Measurements from ENCODE around the gene ZMYM2. TPM values are rescaled to one million over a fixed set of nuclear protein-coding genes. Genes with fewer than 3 reads are reported as not detected.
"Not testable (repeated sequence)": the region's sequence is repeated elsewhere in the genome, so short reads cannot be mapped to it uniquely, and the experiment has no call there.

ZMYM2 gene
- total RNA-seq, 4 donors from 2014 or later, result 100 to 154 (median 117) TPM

DNA sequence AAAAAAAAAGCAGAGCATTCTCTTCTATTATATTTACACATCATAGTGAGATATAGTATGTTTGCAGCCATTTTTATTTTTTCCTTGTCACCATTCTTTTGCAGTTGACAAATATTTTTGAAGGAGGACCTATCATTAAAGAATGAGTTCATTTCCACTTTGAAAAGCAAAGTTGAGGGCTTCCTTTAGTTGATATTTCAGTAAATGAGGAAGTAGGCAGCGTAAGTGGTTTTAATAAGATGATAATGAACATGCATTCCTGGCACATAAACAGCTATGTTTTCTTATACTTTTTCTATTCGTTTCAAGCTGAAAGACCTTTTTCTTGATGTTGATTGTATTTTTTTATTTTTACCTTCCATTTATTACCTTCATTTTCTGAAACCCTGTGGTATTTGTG lies 66.2 kb downstream of the ZMYM2 start:
- TF ChIP-seq POLR2A (IDR thresholded peaks at IDR 0.05), result no peak
- TF ChIP-seq, protein P1, sequence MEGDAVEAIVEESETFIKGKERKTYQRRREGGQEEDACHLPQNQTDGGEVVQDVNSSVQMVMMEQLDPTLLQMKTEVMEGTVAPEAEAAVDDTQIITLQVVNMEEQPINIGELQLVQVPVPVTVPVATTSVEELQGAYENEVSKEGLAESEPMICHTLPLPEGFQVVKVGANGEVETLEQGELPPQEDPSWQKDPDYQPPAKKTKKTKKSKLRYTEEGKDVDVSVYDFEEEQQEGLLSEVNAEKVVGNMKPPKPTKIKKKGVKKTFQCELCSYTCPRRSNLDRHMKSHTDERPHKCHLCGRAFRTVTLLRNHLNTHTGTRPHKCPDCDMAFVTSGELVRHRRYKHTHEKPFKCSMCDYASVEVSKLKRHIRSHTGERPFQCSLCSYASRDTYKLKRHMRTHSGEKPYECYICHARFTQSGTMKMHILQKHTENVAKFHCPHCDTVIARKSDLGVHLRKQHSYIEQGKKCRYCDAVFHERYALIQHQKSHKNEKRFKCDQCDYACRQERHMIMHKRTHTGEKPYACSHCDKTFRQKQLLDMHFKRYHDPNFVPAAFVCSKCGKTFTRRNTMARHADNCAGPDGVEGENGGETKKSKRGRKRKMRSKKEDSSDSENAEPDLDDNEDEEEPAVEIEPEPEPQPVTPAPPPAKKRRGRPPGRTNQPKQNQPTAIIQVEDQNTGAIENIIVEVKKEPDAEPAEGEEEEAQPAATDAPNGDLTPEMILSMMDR (IDR thresholded peaks at IDR 0.05), result no peak
- Histone ChIP-seq H3K9me3 (no peaks in the 10 kb centered on the region), H3K27ac (no peak overlapping the region), H3K27me3 (no peaks in the 10 kb centered on the region), H3K4me1 (peaks cover 8 to 10% of the 10 kb centered on the region in 2 donors), H3K36me3 (peaks cover 8 to 11% of the 10 kb centered on the region in 2 donors), H3K4me3 (replicated peaks in 1 of 3) (no peak overlapping the region)
- intact Hi-C loops (cut with DNase I), result no loop called here
- 83 to 89% methylated on average over 2 of the region's 2 CpGs for WGBS, 2 donors
- no peak for DNase-seq

DNA sequence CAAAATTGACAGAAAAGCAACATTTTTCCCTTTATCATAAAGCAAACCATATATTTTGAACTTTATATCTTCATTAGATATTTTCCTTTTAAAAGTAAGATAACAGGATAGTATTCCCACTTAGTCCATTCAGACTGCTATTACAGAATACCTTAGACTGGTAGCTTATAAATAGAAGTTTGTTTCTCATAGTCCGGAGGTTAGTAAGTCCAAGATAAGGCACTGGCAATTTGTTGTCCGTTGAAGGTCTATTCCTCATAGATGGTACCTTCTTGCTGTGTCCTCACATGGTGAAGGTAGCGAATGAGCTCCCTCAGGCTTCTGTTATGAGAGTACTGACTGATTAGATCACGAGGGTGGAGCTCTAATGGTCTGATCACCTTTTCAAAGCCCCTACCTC lies 70.4 kb downstream of the ZMYM2 start:
- no peak for DNase-seq
- Histone ChIP-seq H3K4me3 (replicated peaks in 1 of 3) (no peak overlapping the region), H3K9me3 (no peaks in the 10 kb centered on the region), H3K4me1 (no peaks in the 10 kb centered on the region), H3K36me3 (peaks cover 15 to 28% of the 10 kb centered on the region in 2 donors), H3K27ac (no peak overlapping the region), H3K27me3 (no peaks in the 10 kb centered on the region)
- intact Hi-C loops (cut with DNase I), result no loop called here
- TF ChIP-seq, protein P1 (IDR thresholded peaks at IDR 0.05), result no peak
- no peak for TF ChIP-seq POLR2A (IDR thresholded peaks at IDR 0.05)
- 90 to 93% methylated on average over 4 of the region's 4 CpGs for WGBS, 2 donors

DNA sequence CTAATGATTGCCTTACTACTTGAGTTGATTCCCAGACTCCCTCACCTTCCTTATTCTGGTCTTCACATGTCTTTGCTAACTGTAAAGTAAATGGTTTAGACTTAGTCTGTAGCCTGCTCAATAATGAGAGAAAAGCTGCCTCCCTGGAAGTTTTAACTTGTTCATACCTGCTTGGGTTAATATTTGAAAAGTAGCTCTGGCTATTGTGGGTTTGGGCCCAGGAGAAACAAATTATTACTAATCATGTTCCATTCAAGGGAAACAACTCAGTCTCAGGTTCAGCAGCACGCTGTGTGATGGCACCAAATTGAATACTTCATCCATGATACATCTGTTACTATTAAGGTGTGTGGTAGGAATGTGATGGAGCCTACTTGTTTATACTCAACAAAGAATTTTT lies 75.0 kb downstream of the ZMYM2 start:
- DNase-seq, result no peak
- no peak for TF ChIP-seq POLR2A (IDR thresholded peaks at IDR 0.05)
- TF ChIP-seq, protein P1 (IDR thresholded peaks at IDR 0.05), result no peak
- H3K9me3 ChIP-seq, result no peaks in the 10 kb centered on the region
- intact Hi-C loops (cut with DNase I), result no loop called here
- no peak overlapping the region for H3K27ac ChIP-seq
- H3K27me3 ChIP-seq, result no peaks in the 10 kb centered on the region
- H3K4me1 ChIP-seq, result no peaks in the 10 kb centered on the region
- H3K36me3 ChIP-seq, result peaks cover 27 to 31% of the 10 kb centered on the region in 2 donors
- no peak overlapping the region for H3K4me3 ChIP-seq (replicated peaks in 1 of 3)
- WGBS, 2 donors, result 98 to 100% methylated on average over 1 of the region's 1 CpG

DNA sequence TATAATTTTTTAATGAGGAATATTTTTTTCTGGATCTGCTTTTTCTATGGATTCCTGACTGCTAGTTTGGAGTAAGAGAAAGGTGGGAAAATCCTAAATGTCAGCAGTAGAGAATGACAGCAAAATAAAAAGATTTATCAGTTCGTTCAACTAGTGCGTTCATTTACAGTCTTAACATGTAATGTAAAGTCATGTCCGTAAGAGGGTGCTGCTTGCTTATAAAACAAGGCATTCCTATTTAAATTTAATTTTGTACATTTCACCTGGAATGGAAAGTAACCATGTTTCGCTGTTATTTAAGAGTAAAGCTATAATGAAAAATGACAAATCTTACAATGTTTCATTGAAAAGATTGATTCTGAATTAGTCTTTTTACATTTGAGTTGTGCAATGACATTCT lies 76.6 kb downstream of the ZMYM2 start:
- TF ChIP-seq, protein P1 (IDR thresholded peaks at IDR 0.05), result no peak
- TF ChIP-seq POLR2A (IDR thresholded peaks at IDR 0.05), result no peak
- Histone ChIP-seq H3K9me3 (no peaks in the 10 kb centered on the region), H3K4me3 (replicated peaks in 1 of 3) (no peak overlapping the region), H3K27me3 (no peaks in the 10 kb centered on the region), H3K36me3 (peaks cover 24 to 31% of the 10 kb centered on the region in 2 donors), H3K27ac (no peak overlapping the region), H3K4me1 (no peaks in the 10 kb centered on the region)
- WGBS, 2 donors, result 87 to 88% methylated on average over 4 of the region's 4 CpGs
- DNase-seq, result no peak
- intact Hi-C loops (cut with DNase I), result no loop called here

DNA sequence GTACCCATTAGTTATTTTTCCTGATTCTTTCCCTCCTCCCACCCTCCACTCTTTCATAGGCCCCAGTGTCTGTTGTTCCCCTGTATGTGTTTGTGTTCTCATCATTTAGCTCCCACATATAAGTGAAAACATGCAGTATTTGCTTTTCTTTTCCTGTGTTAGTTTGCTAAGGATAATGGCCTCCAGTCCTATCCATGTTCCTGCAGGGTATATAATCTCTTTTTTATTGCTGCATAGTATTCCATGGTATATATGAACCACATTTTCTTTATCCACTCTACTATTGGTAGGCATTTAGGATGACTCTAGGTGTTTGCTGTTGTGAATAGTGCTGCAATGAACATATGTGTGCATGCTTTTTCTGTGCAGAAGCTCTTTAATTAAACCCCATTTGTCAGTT lies 79.4 kb downstream of the ZMYM2 start:
- peaks cover under 1 to 12% of the 10 kb centered on the region in 2 donors for H3K4me1 ChIP-seq
- H3K9me3 ChIP-seq, result no peaks in the 10 kb centered on the region
- DNase-seq, result no peak
- no peak overlapping the region for H3K4me3 ChIP-seq (replicated peaks in 1 of 3)
- intact Hi-C loops (cut with DNase I), result no loop called here
- TF ChIP-seq, protein P1 (IDR thresholded peaks at IDR 0.05), result no peak
- no peak for TF ChIP-seq POLR2A (IDR thresholded peaks at IDR 0.05)
- peaks cover 20 to 21% of the 10 kb centered on the region in 2 donors for H3K36me3 ChIP-seq
- no peak overlapping the region for H3K27ac ChIP-seq
- no peaks in the 10 kb centered on the region for H3K27me3 ChIP-seq

DNA sequence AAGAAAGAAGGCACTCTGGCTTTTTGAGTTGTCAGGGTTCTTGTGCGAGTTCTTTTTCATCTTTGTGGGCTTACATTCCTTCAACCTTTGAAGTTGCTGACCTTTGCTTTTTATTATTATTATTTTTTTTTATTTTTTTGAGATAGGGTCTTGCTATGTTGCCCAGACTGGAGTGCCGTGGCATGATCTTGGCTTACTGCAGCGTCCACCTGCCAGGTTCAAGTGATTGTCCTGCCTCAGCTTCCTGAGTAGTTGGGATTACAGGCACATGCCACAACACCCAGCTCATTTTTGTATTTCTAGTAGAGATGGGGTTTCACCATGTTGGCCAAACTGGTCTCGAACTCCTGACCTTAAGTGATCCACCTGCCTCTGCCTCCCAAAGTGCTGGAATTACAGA lies 84.1 kb downstream of the ZMYM2 start:
- H3K4me3 ChIP-seq (replicated peaks in 1 of 3); DNase-seq; intact Hi-C loops (cut with DNase I); H3K27me3 ChIP-seq; H3K36me3 ChIP-seq; H3K27ac ChIP-seq; H3K9me3 ChIP-seq: not testable (repeated sequence)
- peaks cover 29 to 42% of the 10 kb centered on the region in 2 donors for H3K4me1 ChIP-seq
- 98 to 100% methylated on average over 4 of the region's 4 CpGs for WGBS, 2 donors

Measured in thyroid gland (tissue), 4 donors.